Activated CD4-positive, alpha-beta T cell treated with anti-CD3 and anti-CD28 coated beads, Interleukin-2, amount 10 ng/mL, durations not matched to agents 24 days and 14 days (primary cell): ENCODE measurements around the gene IQSEC1. TPM values are rescaled to one million over a fixed set of nuclear protein-coding genes. Genes with fewer than 3 reads are reported as not detected.
A peak's percentile ranks its signal among the peaks of the same experiment; 100 is the strongest.

Experiments used
- DNase-seq: peaks from one replicate; pipeline ENCODE4 v3.0.0; 2022
- H3K27ac Mint-ChIP-seq: one replicate; pipeline ENCODE4 v1.8.0; 2022; ENCODE audit warnings: mild to moderate bottlenecking, mixed read lengths
- H3K27me3 Mint-ChIP-seq: one replicate; pipeline ENCODE4 v1.8.0; 2022; ENCODE audit warnings: mixed read lengths
- H3K36me3 Mint-ChIP-seq: one replicate; pipeline ENCODE4 v1.8.0; 2022; ENCODE audit warnings: low read depth, mild to moderate bottlenecking, mixed read lengths
- H3K4me1 Mint-ChIP-seq: one replicate; pipeline ENCODE4 v1.8.0; 2021; ENCODE audit warnings: mixed read lengths
- H3K4me3 Mint-ChIP-seq: one replicate; pipeline ENCODE4 v1.8.0; 2022; ENCODE audit warnings: mild to moderate bottlenecking, moderate library complexity, mixed read lengths
- H3K9me3 Mint-ChIP-seq: one replicate; pipeline ENCODE4 v1.8.0; 2021; ENCODE audit warnings: mixed read lengths
- intact Hi-C: fragments of 100-400 bp; cut with micrococcal nuclease; formaldehyde crosslinking; loops from one replicate; pipeline ENCODE4 v1.15.1; 2023
- total RNA-seq: library from RNA; stranded (reverse); gene quantifications from 2 replicates; pipeline ENCODE4 v1.2.3, GENCODE V29; 2022

Gene IQSEC1
- total RNA-seq, 1 donor from 2014 or later: 22.5 TPM

DNA sequence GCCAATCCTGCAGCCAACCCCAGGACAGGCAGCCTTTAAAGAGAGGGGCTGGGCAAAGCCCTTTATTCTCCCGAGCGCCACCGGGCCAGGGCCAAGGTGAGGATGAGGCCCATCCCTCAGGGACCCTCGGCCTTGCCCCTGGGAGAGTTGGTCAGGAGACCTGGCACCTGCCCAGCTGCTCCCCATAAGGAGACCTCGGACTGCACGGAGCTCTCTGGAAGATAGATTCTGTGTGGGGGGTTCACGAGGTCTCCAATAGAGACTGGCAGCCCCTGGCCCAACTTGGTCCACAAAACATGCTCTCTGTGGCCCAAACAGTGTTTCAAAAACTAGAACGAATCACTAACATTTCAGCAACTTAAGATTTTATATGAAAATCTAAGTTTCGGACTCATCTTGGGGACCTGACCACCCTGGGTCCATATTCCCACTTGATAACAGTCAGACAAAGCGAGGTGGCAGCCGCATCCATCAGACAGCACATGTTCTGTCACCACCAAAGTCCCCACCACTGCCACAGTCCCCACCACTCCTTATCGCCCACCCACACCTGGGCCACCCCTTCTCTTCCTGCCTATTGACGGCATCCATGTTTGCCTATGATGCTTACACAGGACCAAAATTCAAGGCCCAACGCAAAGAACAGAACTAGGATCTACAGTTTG, 117.4 kb downstream of the IQSEC1 start:
- no peak overlapping the region for H3K4me3 Mint-ChIP-seq
- no peak for DNase-seq
- intact Hi-C loops: no loop called here
- H3K9me3 Mint-ChIP-seq: no peaks in the 10 kb centered on the region
- H3K4me1 Mint-ChIP-seq: peaks cover 24% of the 10 kb centered on the region
- H3K27ac Mint-ChIP-seq: no peak overlapping the region
- H3K36me3 Mint-ChIP-seq: peaks cover 1% of the 10 kb centered on the region
- H3K27me3 Mint-ChIP-seq: no peaks in the 10 kb centered on the region

DNA sequence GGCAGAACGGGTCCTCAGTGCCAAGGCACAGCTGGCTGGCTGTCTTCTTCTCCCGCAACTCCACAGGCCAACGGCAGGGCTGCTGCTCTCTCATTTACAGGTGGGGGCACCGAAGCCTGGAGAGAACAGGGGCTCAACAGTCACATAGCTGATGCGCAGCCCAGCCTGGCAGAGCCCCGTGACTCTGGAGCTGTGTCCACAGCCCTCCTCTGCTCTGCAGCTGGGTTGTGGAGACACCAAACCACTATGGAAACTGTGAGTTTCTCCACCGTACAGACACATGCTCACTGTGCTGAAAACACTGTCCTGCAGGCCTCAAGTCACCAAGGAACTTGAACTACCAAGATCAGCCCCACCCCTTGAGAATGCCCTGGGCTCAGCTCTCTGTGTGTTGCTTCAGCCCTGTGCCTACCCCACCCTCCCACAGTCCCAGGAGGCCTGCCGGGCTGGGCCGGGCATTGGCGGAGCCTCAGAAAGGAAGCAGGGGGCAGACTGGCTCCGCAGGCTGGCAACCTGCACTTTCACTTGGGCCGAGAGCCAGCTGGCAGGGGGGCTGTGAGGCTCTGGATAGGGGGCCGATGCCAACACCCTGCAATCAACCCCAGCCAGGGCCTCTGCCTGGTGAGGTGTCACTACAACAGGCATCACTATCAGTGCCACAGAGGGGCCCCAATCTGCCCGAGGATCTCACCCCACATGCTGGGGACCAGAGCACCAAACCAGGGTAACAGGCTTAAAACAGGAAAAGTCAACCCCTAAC, 118.2 kb downstream of the IQSEC1 start:
- H3K36me3 Mint-ChIP-seq: no peaks in the 10 kb centered on the region
- no peak for DNase-seq
- no peaks in the 10 kb centered on the region for H3K27me3 Mint-ChIP-seq
- H3K9me3 Mint-ChIP-seq: no peaks in the 10 kb centered on the region
- H3K4me1 Mint-ChIP-seq: peaks cover 20% of the 10 kb centered on the region
- H3K4me3 Mint-ChIP-seq: no peak overlapping the region
- peak overlapping the region; percentile 37 for H3K27ac Mint-ChIP-seq
- intact Hi-C loops: no loop called here

DNA sequence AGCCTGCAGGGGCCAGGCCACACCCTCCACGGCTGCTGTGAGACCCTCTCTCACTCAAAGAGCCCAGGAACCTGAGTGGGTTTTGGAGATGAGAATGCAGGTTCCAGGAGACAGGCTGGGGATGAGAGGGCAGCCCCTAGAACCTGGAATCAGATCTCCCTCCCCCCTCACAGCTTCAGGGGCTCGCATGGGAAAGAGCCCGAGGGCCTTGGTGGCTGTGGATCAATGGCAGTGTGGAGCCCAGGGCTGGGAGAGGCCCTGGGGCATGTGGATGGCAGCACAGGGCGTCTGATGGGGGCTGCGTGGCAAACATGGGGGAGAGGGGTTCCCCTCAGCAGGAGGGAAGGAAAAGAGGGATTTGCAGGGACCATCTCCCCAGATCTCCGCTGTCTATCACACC, 119.0 kb downstream of the IQSEC1 start:
- no peak overlapping the region for H3K4me3 Mint-ChIP-seq
- no peak for DNase-seq
- H3K27ac Mint-ChIP-seq: no peak overlapping the region
- H3K4me1 Mint-ChIP-seq: peaks cover 23% of the 10 kb centered on the region
- intact Hi-C loops: no loop called here
- no peaks in the 10 kb centered on the region for H3K9me3 Mint-ChIP-seq
- H3K27me3 Mint-ChIP-seq: no peaks in the 10 kb centered on the region
- no peaks in the 10 kb centered on the region for H3K36me3 Mint-ChIP-seq

DNA sequence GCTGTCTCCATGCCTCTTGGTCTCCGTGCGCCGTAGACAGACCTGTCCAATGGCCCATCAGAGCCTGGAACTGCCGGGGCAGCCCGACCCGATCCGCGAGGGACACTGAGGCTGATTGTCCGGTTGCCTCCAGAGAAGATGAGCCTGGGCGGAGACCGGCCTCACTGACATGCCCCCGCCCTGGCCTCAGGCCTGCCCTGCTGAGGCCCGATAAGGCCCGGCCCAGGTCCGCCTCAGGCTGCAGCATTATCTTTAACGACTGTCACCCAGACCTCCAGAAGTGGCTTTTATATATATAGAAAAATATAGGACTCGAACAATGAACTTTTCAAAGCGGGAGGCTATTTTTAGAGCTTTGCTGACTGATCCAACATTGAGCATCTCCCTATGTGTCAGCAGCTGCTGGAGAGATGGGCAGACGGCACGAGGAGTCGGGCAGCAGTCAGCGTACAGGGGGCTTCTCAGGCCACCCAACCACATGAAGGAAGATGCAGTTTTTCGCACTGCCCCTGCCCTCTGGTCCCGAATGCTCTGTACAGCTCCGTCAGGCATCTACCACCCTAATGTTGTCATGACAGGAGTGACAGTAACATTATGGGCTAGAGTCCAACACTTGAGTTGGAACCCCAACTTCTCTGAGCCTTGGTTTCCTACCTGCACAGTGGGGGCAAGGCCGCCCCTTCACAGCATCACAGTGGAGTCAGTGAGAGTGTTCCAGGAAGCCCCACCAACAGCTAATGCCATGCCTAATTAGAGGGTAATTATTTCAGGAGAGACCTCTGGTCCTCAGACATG, 119.8 kb downstream of the IQSEC1 start:
- peaks cover 31% of the 10 kb centered on the region for H3K4me1 Mint-ChIP-seq
- intact Hi-C loops: no loop called here
- H3K4me3 Mint-ChIP-seq: no peak overlapping the region
- no peaks in the 10 kb centered on the region for H3K27me3 Mint-ChIP-seq
- H3K36me3 Mint-ChIP-seq: no peaks in the 10 kb centered on the region
- H3K9me3 Mint-ChIP-seq: no peaks in the 10 kb centered on the region
- H3K27ac Mint-ChIP-seq: no peak overlapping the region
- DNase-seq: no peak

DNA sequence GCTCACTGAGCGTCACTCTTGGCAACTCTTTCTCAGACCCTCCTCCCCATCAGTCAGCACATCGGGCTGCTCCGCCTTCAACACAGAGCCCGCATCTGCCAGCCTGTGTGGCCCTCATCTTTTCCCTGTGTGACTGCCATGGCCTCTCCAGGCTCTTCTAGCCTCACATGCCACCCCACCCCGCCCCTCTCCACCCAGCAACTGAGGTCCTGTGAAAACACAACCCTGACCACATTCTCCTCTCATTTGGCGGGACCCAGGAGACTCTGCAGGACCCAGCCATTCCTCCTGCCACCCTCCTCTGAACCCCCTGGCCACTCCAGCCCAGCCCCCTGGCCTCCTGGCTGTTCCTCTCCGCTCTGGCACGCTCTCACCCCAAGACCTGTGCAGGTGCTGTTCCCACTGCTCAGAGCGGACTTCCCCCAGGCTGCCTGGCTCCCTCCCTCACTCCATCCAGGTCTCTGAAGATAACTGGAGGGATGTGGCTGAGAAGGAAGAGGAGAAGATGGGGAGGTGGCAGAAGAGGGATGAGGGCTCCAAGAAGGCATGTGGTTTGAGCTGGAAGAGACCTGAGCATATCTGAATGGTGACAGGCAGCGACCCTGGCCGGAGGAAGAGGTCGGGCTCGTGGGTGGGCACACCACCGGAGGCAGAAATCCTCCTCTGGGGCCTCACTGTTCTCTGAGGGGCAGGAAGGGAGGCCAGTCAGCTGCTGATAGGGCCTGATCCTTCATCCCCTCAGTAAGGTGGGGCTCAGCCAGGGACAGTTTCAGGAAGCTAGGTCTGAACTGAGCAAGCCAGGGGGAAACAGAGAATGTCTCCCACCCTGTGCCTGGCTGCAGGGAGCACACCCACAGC, 120.7 kb downstream of the IQSEC1 start:
- H3K27ac Mint-ChIP-seq: no peak overlapping the region
- H3K27me3 Mint-ChIP-seq: no peaks in the 10 kb centered on the region
- H3K4me1 Mint-ChIP-seq: peaks cover 36% of the 10 kb centered on the region
- no peak for DNase-seq
- no peaks in the 10 kb centered on the region for H3K9me3 Mint-ChIP-seq
- H3K36me3 Mint-ChIP-seq: no peaks in the 10 kb centered on the region
- H3K4me3 Mint-ChIP-seq: no peak overlapping the region
- intact Hi-C loops: no loop called here

DNA sequence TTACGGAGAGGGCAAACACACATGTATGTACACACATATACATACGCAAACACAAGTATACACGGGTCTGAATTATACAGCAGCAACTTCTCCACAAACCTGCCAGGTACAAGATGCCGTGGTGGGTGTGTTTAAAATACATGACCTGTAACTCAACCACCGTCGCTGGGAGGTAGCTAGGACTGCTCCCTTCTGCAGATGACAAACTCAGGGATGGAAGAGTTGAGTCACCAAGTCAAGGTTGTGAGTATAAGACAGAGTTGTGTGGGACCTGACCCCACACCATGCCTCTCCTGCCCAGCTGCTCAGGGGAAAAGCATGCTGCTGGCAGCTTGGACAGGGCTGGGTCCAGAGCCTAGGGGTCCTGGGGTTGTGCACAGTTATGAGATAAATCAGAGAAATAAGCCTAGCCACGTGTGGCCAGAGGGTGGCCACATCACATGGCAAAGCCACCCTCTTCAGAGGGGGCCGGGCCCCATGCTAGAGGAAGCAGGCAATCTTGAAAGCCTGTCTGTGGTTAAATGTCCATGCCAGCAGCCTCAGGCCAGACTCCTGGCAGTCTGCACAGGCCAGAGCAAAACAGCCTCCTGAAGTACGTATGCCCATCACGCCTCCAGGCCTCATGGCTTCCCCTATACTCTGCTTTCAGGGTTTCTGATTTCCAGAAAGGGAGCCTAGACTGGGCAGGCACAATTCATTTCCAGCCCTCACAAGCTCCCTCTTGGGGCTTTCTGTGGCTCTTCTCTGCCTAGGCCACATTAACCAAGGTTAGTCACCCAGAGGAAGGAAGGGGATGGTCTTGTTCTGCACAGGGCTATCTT, 124.1 kb downstream of the IQSEC1 start:
- H3K27me3 Mint-ChIP-seq: no peaks in the 10 kb centered on the region
- no peaks in the 10 kb centered on the region for H3K36me3 Mint-ChIP-seq
- H3K4me3 Mint-ChIP-seq: peak overlapping the region; percentile 40
- peak; percentile 75 for DNase-seq
- H3K9me3 Mint-ChIP-seq: no peaks in the 10 kb centered on the region
- intact Hi-C loops: loop anchor here (1.0 to 5.0 kb wide), 2 partner anchors 14 to 33 kb away; no protein-coding TSS in a partner anchor
- H3K27ac Mint-ChIP-seq: peak overlapping the region; percentile 89
- H3K4me1 Mint-ChIP-seq: peaks cover 30% of the 10 kb centered on the region

DNA sequence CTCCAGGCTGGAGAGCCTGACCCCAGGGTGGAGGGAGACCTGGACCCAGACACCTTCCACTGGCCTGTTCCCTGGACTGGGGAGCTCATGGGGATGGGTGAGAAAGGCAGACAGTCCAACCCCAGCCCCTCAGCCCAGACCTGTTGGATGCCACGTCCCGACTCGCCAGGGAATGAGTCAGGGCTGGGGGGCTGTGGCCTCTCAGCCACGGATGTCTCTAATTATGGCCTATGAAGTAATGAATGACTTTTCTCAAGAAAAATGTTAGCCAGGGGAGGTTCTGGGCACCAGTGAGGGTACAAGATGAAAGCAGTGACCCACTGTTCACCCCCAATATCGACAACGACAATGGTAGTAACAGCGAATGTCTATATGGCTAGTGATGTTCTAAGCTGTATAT, 124.9 kb downstream of the IQSEC1 start:
- H3K4me1 Mint-ChIP-seq: peaks cover 30% of the 10 kb centered on the region
- H3K9me3 Mint-ChIP-seq: no peaks in the 10 kb centered on the region
- no peaks in the 10 kb centered on the region for H3K36me3 Mint-ChIP-seq
- H3K4me3 Mint-ChIP-seq: no peak overlapping the region
- intact Hi-C loops: loop anchor here (5.0 kb wide), 1 partner anchor 34 kb away; no protein-coding TSS in a partner anchor
- no peak for DNase-seq
- no peak overlapping the region for H3K27ac Mint-ChIP-seq
- H3K27me3 Mint-ChIP-seq: no peaks in the 10 kb centered on the region

DNA sequence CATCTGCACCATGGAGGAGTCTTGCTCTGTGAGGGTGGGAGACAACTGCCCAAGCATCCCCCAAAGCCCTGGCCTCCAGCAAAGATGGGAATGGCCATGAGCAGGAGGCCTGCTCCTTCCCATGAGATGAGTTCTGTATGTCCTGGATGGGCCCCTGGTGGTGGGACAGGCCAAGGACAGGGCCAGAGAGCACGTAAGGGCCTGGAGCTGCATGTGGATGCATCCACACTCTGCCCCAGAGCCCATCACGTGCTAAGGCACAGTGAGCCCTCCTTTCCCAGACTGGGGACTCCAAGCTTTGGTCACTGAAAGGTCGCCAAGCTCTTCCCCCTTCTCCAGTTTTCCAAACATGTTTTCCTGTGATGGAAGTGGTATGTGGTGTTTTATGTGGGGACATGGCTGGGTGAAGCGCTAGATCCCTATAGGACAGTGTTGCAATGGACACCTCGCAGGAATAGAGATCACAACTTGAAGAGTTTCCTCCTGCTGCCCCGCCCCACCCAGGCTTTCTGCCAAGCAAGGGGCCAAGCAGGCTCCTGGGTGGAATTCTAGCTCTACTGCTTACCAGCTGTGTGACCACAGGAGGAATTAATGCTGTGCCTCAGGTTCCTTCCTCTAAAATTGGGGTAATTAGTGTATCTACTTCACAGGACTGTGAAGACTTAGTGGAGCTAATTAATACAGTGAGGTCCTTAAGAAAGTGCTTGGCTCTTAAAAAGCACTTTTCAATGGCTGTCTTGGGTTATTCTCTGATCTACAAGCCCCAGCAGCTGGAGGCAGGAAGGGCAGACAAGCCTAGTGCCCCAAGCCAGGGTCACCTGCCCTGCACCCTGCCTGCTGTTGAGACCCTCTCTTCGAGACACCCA, 125.5 kb downstream of the IQSEC1 start:
- no peaks in the 10 kb centered on the region for H3K9me3 Mint-ChIP-seq
- DNase-seq: no peak
- H3K4me1 Mint-ChIP-seq: peaks cover 30% of the 10 kb centered on the region
- H3K27me3 Mint-ChIP-seq: no peaks in the 10 kb centered on the region
- no peak overlapping the region for H3K27ac Mint-ChIP-seq
- intact Hi-C loops: loop anchor here (5.0 kb wide), 1 partner anchor 35 kb away; no protein-coding TSS in a partner anchor
- H3K4me3 Mint-ChIP-seq: no peak overlapping the region
- H3K36me3 Mint-ChIP-seq: no peaks in the 10 kb centered on the region

DNA sequence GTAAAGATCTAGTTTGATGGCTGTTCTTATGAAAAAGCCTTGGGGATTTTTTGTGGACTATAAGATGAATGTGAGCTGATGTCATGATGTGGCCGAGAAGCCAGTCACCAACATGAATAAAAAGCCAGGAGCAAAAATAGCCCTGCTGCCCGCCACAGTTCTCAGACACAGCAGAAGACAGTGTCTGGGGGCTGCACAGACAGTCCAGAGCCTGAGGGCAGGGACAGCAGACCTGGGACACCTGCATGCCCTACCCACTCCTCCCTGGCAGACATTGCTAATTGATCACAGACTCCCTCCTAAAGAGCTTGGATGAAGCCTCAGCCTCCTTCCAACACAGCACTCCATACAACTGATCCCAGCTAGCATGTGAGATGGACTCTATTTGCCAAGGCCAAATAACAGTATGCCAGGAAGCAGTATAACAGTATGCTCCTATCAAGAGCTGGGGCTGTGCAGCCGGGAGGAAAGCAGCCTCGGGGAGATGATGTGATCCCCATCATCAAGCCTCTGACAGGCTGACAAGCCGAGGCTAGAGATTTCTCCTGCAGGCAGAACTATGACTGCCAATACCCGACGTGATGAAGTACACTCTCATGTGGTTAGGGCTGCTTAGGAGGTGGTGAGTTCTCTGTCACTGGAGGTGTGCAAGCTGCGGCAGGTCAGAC, 126.4 kb downstream of the IQSEC1 start:
- no peaks in the 10 kb centered on the region for H3K36me3 Mint-ChIP-seq
- intact Hi-C loops: loop anchor here (5.0 kb wide), 1 partner anchor 36 kb away; no protein-coding TSS in a partner anchor
- H3K27ac Mint-ChIP-seq: no peak overlapping the region
- DNase-seq: no peak
- no peaks in the 10 kb centered on the region for H3K27me3 Mint-ChIP-seq
- H3K4me1 Mint-ChIP-seq: peaks cover 29% of the 10 kb centered on the region
- H3K9me3 Mint-ChIP-seq: no peaks in the 10 kb centered on the region
- H3K4me3 Mint-ChIP-seq: no peak overlapping the region

DNA sequence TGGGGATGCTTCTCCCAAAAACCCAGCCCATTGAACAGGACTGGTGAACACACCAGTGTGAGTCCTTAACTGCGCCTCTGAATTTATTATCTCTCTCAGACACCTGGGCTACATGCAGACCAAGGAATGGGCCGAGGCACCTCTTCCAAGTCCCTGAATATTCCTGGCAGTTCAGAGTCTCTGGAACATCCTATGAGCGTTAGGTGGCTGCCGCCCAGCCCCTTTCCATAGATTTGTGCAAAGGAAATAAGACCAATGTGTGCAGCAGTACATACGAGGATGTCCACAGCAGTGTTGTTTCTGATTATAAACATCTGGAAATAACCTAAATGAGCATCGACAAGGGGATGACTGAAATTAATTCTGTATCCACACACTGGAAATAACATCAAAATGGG, 127.0 kb downstream of the IQSEC1 start:
- no peak overlapping the region for H3K27ac Mint-ChIP-seq
- H3K27me3 Mint-ChIP-seq: no peaks in the 10 kb centered on the region
- H3K4me1 Mint-ChIP-seq: peaks cover 27% of the 10 kb centered on the region
- no peaks in the 10 kb centered on the region for H3K9me3 Mint-ChIP-seq
- no peak for DNase-seq
- intact Hi-C loops: loop anchor here (5.0 kb wide), 1 partner anchor 36 kb away; no protein-coding TSS in a partner anchor
- no peak overlapping the region for H3K4me3 Mint-ChIP-seq
- no peaks in the 10 kb centered on the region for H3K36me3 Mint-ChIP-seq

DNA sequence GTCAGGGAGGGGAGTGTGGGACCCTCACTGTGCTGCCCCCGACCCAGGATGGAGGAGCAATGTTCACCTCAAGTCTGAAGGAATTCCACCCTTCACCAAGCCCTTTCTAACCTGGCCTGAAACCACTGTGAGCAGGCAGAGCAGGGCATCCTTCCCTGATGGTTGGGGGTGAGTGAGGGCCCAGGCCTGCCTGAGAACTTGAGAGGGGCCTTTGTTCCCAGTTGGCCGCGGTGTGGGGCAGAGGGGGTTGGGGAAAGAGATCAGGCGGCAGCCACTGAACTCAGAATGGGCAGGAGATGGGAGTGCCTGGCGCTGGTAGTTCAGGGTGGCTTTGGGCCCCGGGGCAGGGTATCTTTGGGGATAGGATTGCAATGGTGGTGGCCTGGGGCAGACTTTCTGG, 128.4 kb downstream of the IQSEC1 start:
- no peak for DNase-seq
- Mint-ChIP-seq H3K36me3 (peaks cover 2% of the 10 kb centered on the region), H3K4me3 (no peak overlapping the region), H3K27ac (no peak overlapping the region), H3K27me3 (no peaks in the 10 kb centered on the region), H3K9me3 (no peaks in the 10 kb centered on the region), H3K4me1 (peaks cover 23% of the 10 kb centered on the region)
- intact Hi-C loops: loop anchor here (5.0 kb wide), 1 partner anchor 37 kb away; no protein-coding TSS in a partner anchor
